ENCODE results near the gene EIF4G3.

- TF ChIP-seq POLR2A (IDR thresholded peaks at IDR 0.05): no peak
- no peak for TF ChIP-seq CTCF (IDR thresholded peaks at IDR 0.05)
Observed at GRCh38 chr1:21165076-21165475, 11.6 kb downstream of the EIF4G3 start.
